Stimulated activated CD4-positive, alpha-beta T cell treated with anti-CD3 and anti-CD28 coated beads, Interleukin-4, amount 100 ng/mL, for 1 hour (primary cell): ENCODE data around the gene ZNF644.

ENCODE experiments used
- DNase-seq: peaks from one replicate; pipeline ENCODE4 v3.0.0-alpha.2; 2020

The ZNF644 gene

GRCh38 chr1:91020967-91021685, 709 bp downstream of the ZNF644 start:
- DNase-seq = peak; percentile 62

GRCh38 chr1:91020486-91020885, 1.3 kb downstream of the ZNF644 start:
- DNase-seq = no peak

- no peak for DNase-seq
These were observed 3.8 kb downstream of the ZNF644 start for GRCh38 chr1:91018006-91018405.

- no peak for DNase-seq
These were observed 5.9 kb downstream of the ZNF644 start for GRCh38 chr1:91015794-91016550.

- no peak for DNase-seq
These were observed 6.5 kb downstream of the ZNF644 start for GRCh38 chr1:91015358-91015780.

GRCh38 chr1:91014475-91014874, 7.4 kb downstream of the ZNF644 start:
- DNase-seq = no peak

GRCh38 chr1:91013302-91013701, 8.5 kb downstream of the ZNF644 start:
- no peak for DNase-seq

GRCh38 chr1:91012196-91012595, 9.6 kb downstream of the ZNF644 start:
- DNase-seq = no peak

GRCh38 chr1:91011726-91012125, 10.1 kb downstream of the ZNF644 start:
- DNase-seq = no peak

- no peak for DNase-seq
These were observed 14.0 kb downstream of the ZNF644 start for GRCh38 chr1:91007827-91008226.

GRCh38 chr1:91007092-91007491, 14.7 kb downstream of the ZNF644 start:
- no peak for DNase-seq

- no peak for DNase-seq
These were observed 15.5 kb downstream of the ZNF644 start for GRCh38 chr1:91006113-91006908.

- no peak for DNase-seq
These were observed 16.6 kb downstream of the ZNF644 start for GRCh38 chr1:91005285-91005684.

- no peak for DNase-seq
These were observed 17.7 kb downstream of the ZNF644 start for GRCh38 chr1:91004145-91004544.

- DNase-seq = no peak
These were observed 25.0 kb downstream of the ZNF644 start for GRCh38 chr1:90996742-90997413.

GRCh38 chr1:90995311-90995894, 26.4 kb downstream of the ZNF644 start:
- DNase-seq = no peak

GRCh38 chr1:90994461-90994860, 27.4 kb downstream of the ZNF644 start:
- DNase-seq = no peak

GRCh38 chr1:90993245-90993644, 28.6 kb downstream of the ZNF644 start:
- no peak for DNase-seq

GRCh38 chr1:90990779-90991178, 31.1 kb downstream of the ZNF644 start:
- DNase-seq = no peak

GRCh38 chr1:90989990-90990389, 31.8 kb downstream of the ZNF644 start:
- no peak for DNase-seq

- no peak for DNase-seq
These were observed 32.5 kb downstream of the ZNF644 start for GRCh38 chr1:90989302-90989701.

- DNase-seq = no peak
These were observed 34.0 kb downstream of the ZNF644 start for GRCh38 chr1:90987841-90988240.

- DNase-seq = no peak
These were observed 34.9 kb downstream of the ZNF644 start for GRCh38 chr1:90986953-90987352.
